Vagina (tissue), 2 donors: ENCODE measurements around the gene MAP7D3.
"Not testable (repeated sequence)": the region's sequence is repeated elsewhere in the genome, so short reads cannot be mapped to it uniquely, and the experiment has no call there.

ENCODE experiments used
- CTCF ChIP-seq, 3 experiments: fragments of 450-650 bp in 2 of 3; fragments of 200-600 bp in 1 of 3; sonication (generic) in 1 of 3; IDR thresholded peaks; one replicate each; pipeline ENCODE4 v1.5.1; 2017 to 2019; ENCODE audit warnings: antibody characterized with exemption in 3 of 3, mild to moderate bottlenecking in 2 of 3, moderate library complexity in 2 of 3
- POLR2A ChIP-seq, 2 donors: fragments of 450-650 bp; IDR thresholded peaks; one replicate each; pipeline ENCODE4 v1.6.1; 2017; ENCODE audit warnings: antibody characterized with exemption in 2 of 2, mild to moderate bottlenecking in 2 of 2, moderate library complexity in 2 of 2

GRCh38 chrX:136237849-136238248, 13.4 kb downstream of the MAP7D3 start:
- not testable (repeated sequence) for TF ChIP-seq CTCF, POLR2A (IDR thresholded peaks at IDR 0.05)
